T-helper 1 cell treated with Interleukin-12 subunit alpha and Interleukin-12 subunit beta and Interleukin-4 antibody, amounts not matched to agents 30 ng/mL and 1 ng/mL, for 36 hours (primary cell): ENCODE results near the gene KANSL2. TPM values are rescaled to one million over a fixed set of nuclear protein-coding genes. Genes with fewer than 3 reads are reported as not detected.
"Not testable (repeated sequence)": the region's sequence is repeated elsewhere in the genome, so short reads cannot be mapped to it uniquely, and the experiment has no call there.

Experiments used
- intact Hi-C: fragments of 100-400 bp; cut with micrococcal nuclease; formaldehyde crosslinking; loops from one replicate; pipeline ENCODE4 v1.15.1; 2024
- total RNA-seq: library from RNA; stranded (reverse); gene quantifications from 2 replicates; pipeline ENCODE4 v1.2.3, GENCODE V29; 2022

The KANSL2 gene
- total RNA-seq, 1 donor from 2014 or later: 46.1 TPM

- intact Hi-C loops: loop anchor here (10.0 kb wide), 1 partner anchor 491 kb away; no protein-coding TSS in a partner anchor
Observed at GRCh38 chr12:48686037-48686595, 4.1 kb upstream of the KANSL2 start.

- intact Hi-C loops: loop anchor here (2.0 to 10.0 kb wide), 5 partner anchors 374 to 1429 kb away; partner anchors contain the start of genes COX14, SENP1 and TUBA1A
Observed at GRCh38 chr12:48683534-48683933, 1.5 kb upstream of the KANSL2 start.

- intact Hi-C loops: loop anchor here (1.0 to 10.0 kb wide), 10 partner anchors 33 to 1429 kb away; partner anchors contain the start of genes ASB8, CACNB3, CCNT1 and COX14
Observed at GRCh38 chr12:48682927-48683326, 889 bp upstream of the KANSL2 start.

- intact Hi-C loops: loop anchor here (1.0 to 10.0 kb wide), 10 partner anchors 34 to 1430 kb away; partner anchors contain the start of genes ASB8, CACNB3, CCNT1 and COX14
Observed at GRCh38 chr12:48682533-48682905, 481 bp upstream of the KANSL2 start.

- intact Hi-C loops: loop anchor here (5.0 to 10.0 kb wide), 4 partner anchors 376 to 1431 kb away; partner anchors contain the start of genes COX14 and SENP1
Observed at GRCh38 chr12:48681399-48681709, 684 bp downstream of the KANSL2 start.

GRCh38 chr12:48680861-48681260 lies 1.2 kb downstream of the KANSL2 start:
- intact Hi-C loops: loop anchor here (5.0 to 10.0 kb wide), 4 partner anchors 376 to 1431 kb away; partner anchors contain the start of genes COX14 and SENP1

- intact Hi-C loops: no loop called here
Observed at GRCh38 chr12:48678551-48679185, 3.4 kb downstream of the KANSL2 start.

- intact Hi-C loops: no loop called here
Observed at GRCh38 chr12:48671231-48671856, 10.7 kb downstream of the KANSL2 start.

GRCh38 chr12:48668996-48669395 lies 13.0 kb downstream of the KANSL2 start:
- intact Hi-C loops: no loop called here

GRCh38 chr12:48659863-48660262 lies 22.2 kb downstream of the KANSL2 start:
- intact Hi-C loops: no loop called here

GRCh38 chr12:48651681-48652080 lies 30.4 kb downstream of the KANSL2 start:
- intact Hi-C loops: no loop called here

GRCh38 chr12:48645354-48645753 lies 36.7 kb downstream of the KANSL2 start:
- intact Hi-C loops: not testable (repeated sequence)

GRCh38 chr12:48643011-48643410 lies 39.0 kb downstream of the KANSL2 start:
- intact Hi-C loops: no loop called here

GRCh38 chr12:48641752-48642555 lies 40.1 kb downstream of the KANSL2 start:
- intact Hi-C loops: not testable (repeated sequence)

GRCh38 chr12:48640854-48641253 lies 41.2 kb downstream of the KANSL2 start:
- intact Hi-C loops: no loop called here

GRCh38 chr12:48640428-48640827 lies 41.6 kb downstream of the KANSL2 start:
- intact Hi-C loops: no loop called here

- intact Hi-C loops: no loop called here
Observed at GRCh38 chr12:48631071-48631470, 51.0 kb downstream of the KANSL2 start.

GRCh38 chr12:48630346-48630745 lies 51.7 kb downstream of the KANSL2 start:
- intact Hi-C loops: no loop called here

- intact Hi-C loops: no loop called here
Observed at GRCh38 chr12:48629541-48629940, 52.5 kb downstream of the KANSL2 start.

- intact Hi-C loops: no loop called here
Observed at GRCh38 chr12:48627556-48627955, 54.5 kb downstream of the KANSL2 start.

GRCh38 chr12:48622997-48623396 lies 59.0 kb downstream of the KANSL2 start:
- intact Hi-C loops: not testable (repeated sequence)
